Liver (tissue), 3 donors: ENCODE measurements around the gene P2RX7.

Source experiments
- ATF3 ChIP-seq: IDR thresholded peaks from 2 replicates; pipeline ENCODE4 v1.6.1; 2016; ENCODE audit warnings: antibody characterized with exemption
- CTCF ChIP-seq: fragments of 150-350 bp; IDR thresholded peaks from 2 replicates; pipeline ENCODE4 v1.5.1; 2017; ENCODE audit warnings: improper control_type of control experiment, low read depth, low read length; ENCODE audit not compliant: missing input control
- EGR1 ChIP-seq, 2 donors: IDR thresholded peaks; 2 replicates each; pipeline ENCODE4 v1.6.1; 2016 to 2018; ENCODE audit warnings: antibody characterized with exemption in 2 of 2, low read depth in 2 of 2
- MAX ChIP-seq: IDR thresholded peaks from 2 replicates; pipeline ENCODE4 v1.6.1; 2016; ENCODE audit warnings: antibody characterized with exemption
- NR2F2 ChIP-seq: IDR thresholded peaks from 2 replicates; pipeline ENCODE4 v1.6.1; 2016; ENCODE audit warnings: antibody characterized with exemption
- RAD21 ChIP-seq, 2 donors: IDR thresholded peaks; 2 replicates each; pipeline ENCODE4 v1.6.1; 2016; ENCODE audit warnings: antibody characterized with exemption in 2 of 2, mild to moderate bottlenecking in 2 of 2
- REST ChIP-seq: IDR thresholded peaks from 2 replicates; pipeline ENCODE4 v1.6.1; 2016; ENCODE audit warnings: antibody characterized with exemption, mild to moderate bottlenecking
- RXRA ChIP-seq, 2 donors: IDR thresholded peaks; 2 replicates each; pipeline ENCODE4 v1.6.1; 2017 to 2018; ENCODE audit warnings: antibody characterized with exemption in 2 of 2, mild to moderate bottlenecking in 1 of 2
- SP1 ChIP-seq: IDR thresholded peaks from 2 replicates; pipeline ENCODE4 v1.6.1; 2018; ENCODE audit warnings: antibody characterized with exemption, mild to moderate bottlenecking
- TAF1 ChIP-seq: conservative IDR thresholded peaks from 2 replicates; pipeline ENCODE4 v1.6.1; 2016; ENCODE audit warnings: antibody characterized with exemption, mild to moderate bottlenecking
- YY1 ChIP-seq: IDR thresholded peaks from 2 replicates; pipeline ENCODE4 v1.6.1; 2016; ENCODE audit warnings: antibody characterized with exemption, mild to moderate bottlenecking
- ZBTB33 ChIP-seq: IDR thresholded peaks from 2 replicates; pipeline ENCODE4 v1.6.1; 2016; ENCODE audit warnings: antibody characterized with exemption
- donor health status: healthy.
- donor health status: healthy.

GRCh38 chr12:121191151-121191550 is 58.5 kb downstream of the P2RX7 start:
- no peak for TF ChIP-seq MAX
- no peak for TF ChIP-seq CTCF
- no peak for TF ChIP-seq ZBTB33
- TF ChIP-seq YY1 = no peak
- no peak for TF ChIP-seq TAF1
- TF ChIP-seq EGR1 (IDR thresholded peaks at IDR 0.05; ENCODE audit: low read depth in 2 of 2) = no peak
- TF ChIP-seq RAD21 (IDR thresholded peaks at IDR 0.05) = no peak
- TF ChIP-seq NR2F2 = no peak
- no peak for TF ChIP-seq REST
- TF ChIP-seq SP1 = no peak
- no peak for TF ChIP-seq ATF3
- TF ChIP-seq RXRA (IDR thresholded peaks at IDR 0.05) = no peak
